Stomach (tissue), 9 donors: Measurements from ENCODE around the gene UTP11. TPM values are rescaled to one million over a fixed set of nuclear protein-coding genes. Genes with fewer than 3 reads are reported as not detected.
"Not testable (repeated sequence)": the region's sequence is repeated elsewhere in the genome, so short reads cannot be mapped to it uniquely, and the experiment has no call there.

Experiments
- DNase-seq, 2 donors: peaks; one replicate each; pipeline versions ENCODE4 v3.0.0 to v3.0.0-alpha.2; 2013 to 2019
- H3K27ac ChIP-seq, 5 donors: fragments of 200-600 bp in 4 of 5; sonication (generic) in 4 of 5; one replicate each; pipeline ENCODE4 v1.5.1; 2013 to 2019; ENCODE audit warnings: mild to moderate bottlenecking in 1 of 5, moderate library complexity in 1 of 5
- H3K27me3 ChIP-seq, 3 donors: fragments of 200-600 bp; sonication (generic); one replicate each; pipeline ENCODE4 v1.5.1; 2017 to 2019; ENCODE audit warnings: mixed run types in 1 of 3
- H3K36me3 ChIP-seq, 4 donors: fragments of 200-600 bp; sonication (generic); 1 replicate in 3 of 4; 2 replicates in 1 of 4; pipeline ENCODE4 v1.5.1; 2016 to 2019
- H3K4me1 ChIP-seq, 4 donors: fragments of 200-600 bp; sonication (generic); one replicate each; pipeline ENCODE4 v1.5.1; 2016 to 2019
- H3K4me3 ChIP-seq, 4 donors: fragments of 200-600 bp; sonication (generic) in 3 of 4; one replicate each; pipeline ENCODE4 v1.5.1; 2016 to 2019; ENCODE audit warnings: mild to moderate bottlenecking in 1 of 4
- H3K9me3 ChIP-seq, 4 donors: fragments of 200-600 bp; sonication (generic); one replicate each; pipeline ENCODE4 v1.5.1; 2016 to 2019
- CTCF ChIP-seq, 7 experiments: fragments of 450-650 bp in 4 of 7; fragments of 200-600 bp in 3 of 7; sonication (generic) in 3 of 7; IDR thresholded peaks; one replicate each; pipeline ENCODE4 v1.5.1; 2016 to 2019; ENCODE audit warnings: antibody characterized with exemption in 7 of 7, control low read depth in 2 of 7, mild to moderate bottlenecking in 1 of 7
- EP300 ChIP-seq: sonication (generic); formaldehyde crosslinking; IDR thresholded peaks from one replicate; pipeline ENCODE4 v1.6.1; 2017; ENCODE audit warnings: antibody characterized with exemption
- POLR2A ChIP-seq, 4 donors: fragments of 450-650 bp; IDR thresholded peaks; one replicate each; pipeline ENCODE4 v1.6.1; 2016; ENCODE audit warnings: antibody characterized with exemption in 4 of 4, control low read depth in 2 of 4, mild to moderate bottlenecking in 1 of 4, moderate library complexity in 1 of 4
- POLR2AphosphoS5 ChIP-seq, 3 donors: sonication (generic); formaldehyde crosslinking; IDR thresholded peaks; one replicate each; pipeline ENCODE4 v1.6.1; 2016; ENCODE audit warnings: antibody characterized with exemption in 3 of 3
- WGBS, 5 donors: extraction: QIAGEN DNeasy Blood & Tissue Kit in 3 of 5; methylation state at CpG; one replicate each; pipeline versions ENCODE4 v1.1.5 to v1.1.7; 2013 to 2018; 5-methylcytosine and 5-hydroxymethylcytosine counted together
- intact Hi-C: fragments of 100-400 bp; cut with DNase I; formaldehyde crosslinking; loops from one replicate; pipeline ENCODE4 v1.15.1; 2023; ENCODE audit warnings: low total_unique reads
- polyA plus RNA-seq, 3 donors: library from polyadenylated mRNA; stranded (reverse); fragments of 200-250 nt; gene quantifications; one replicate each; pipeline ENCODE4 v1.2.3, GENCODE V29; 2013
- total RNA-seq, 5 donors: library from RNA; depleted of rRNA; stranded (reverse); fragments of >200 nt; gene quantifications; one replicate each; pipeline versions ENCODE4 v1.1.0 to v1.2.3, GENCODE V29; 2014 to 2016
- donor health status: healthy with polysubstance abuse.
- donor health status: Bipolar disorder and iron deficiency.
- donor health status: healthy.

Gene UTP11
- total and polyA plus RNA-seq, 8 donors: 1.4 to 43.7 (median 20.9) TPM

DNA sequence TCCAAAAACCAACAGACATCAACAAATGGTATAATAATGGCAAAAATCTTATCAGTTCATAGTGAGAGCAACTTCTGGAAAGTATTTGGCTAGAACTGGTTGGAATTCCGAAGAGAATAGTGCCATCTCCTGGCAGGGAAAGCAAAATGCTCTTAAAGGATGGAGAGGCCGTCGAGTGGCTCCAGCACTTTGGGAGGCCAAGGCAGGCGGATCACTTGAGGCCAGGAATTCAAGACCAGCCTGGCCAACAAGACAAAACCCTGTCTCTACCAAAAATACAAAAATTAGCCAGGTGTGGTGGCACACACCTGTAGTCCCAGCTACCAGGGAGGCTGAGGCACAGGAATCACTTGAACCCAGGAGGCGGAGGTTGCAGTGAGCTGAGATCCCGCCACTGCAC, 37.5 kb upstream of the UTP11 start:
- intact Hi-C loops: loop anchor here (10.0 kb wide), 1 partner anchor 90 kb away; no protein-coding TSS in a partner anchor
- H3K4me1 ChIP-seq, H3K27ac ChIP-seq, H3K9me3 ChIP-seq, H3K27me3 ChIP-seq, H3K4me3 ChIP-seq: not testable (repeated sequence)
- DNase-seq: peak in 1 of 2 donors; percentile 67
- WGBS, 5 donors: 52 to 60% (median 54%) methylated on average over 6 of the region's 6 CpGs
- peaks cover 55 to 95% (median 89%) of the 10 kb centered on the region in 4 donors for H3K36me3 ChIP-seq
- TF ChIP-seq CTCF (IDR thresholded peaks at IDR 0.05) (peak in 3 of 7 experiments; percentile 39 to 64 (median 46)), POLR2AphosphoS5 (IDR thresholded peaks at IDR 0.05) (peak in 1 of 3 donors; percentile 20)

DNA sequence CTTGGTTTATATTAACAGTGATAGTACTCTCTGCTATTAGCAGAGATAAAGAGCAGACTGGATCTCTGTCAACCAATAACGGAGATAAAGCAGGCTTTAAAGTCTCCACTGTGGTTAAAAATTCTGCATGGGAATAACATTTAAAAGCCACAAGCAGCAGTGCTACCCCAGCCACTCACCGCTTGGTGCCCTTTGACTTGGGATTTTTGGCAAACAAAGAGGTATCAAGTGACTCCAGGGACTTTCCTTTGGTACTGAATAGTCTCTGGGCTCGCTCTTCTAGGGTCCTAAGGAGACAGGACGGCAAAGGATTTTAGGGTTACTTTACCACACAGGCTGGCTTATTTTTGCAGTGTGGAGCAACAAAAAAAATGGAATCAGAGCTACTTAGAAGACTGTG, 34.0 kb upstream of the UTP11 start:
- TF ChIP-seq POLR2AphosphoS5 (IDR thresholded peaks at IDR 0.05) (no peak), POLR2A (IDR thresholded peaks at IDR 0.05) (no peak), CTCF (IDR thresholded peaks at IDR 0.05) (no peak), EP300 (no peak)
- 83 to 91% (median 90%) methylated on average over 4 of the region's 4 CpGs for WGBS, 5 donors
- no peak overlapping the region for H3K27ac ChIP-seq
- peaks cover 85 to 100% (median 100%) of the 10 kb centered on the region in 4 donors for H3K36me3 ChIP-seq
- H3K4me1 ChIP-seq: no peaks in the 10 kb centered on the region
- H3K27me3 ChIP-seq: no peaks in the 10 kb centered on the region
- no peak for DNase-seq
- no peaks in the 10 kb centered on the region for H3K9me3 ChIP-seq
- intact Hi-C loops: loop anchor here (10.0 kb wide), 1 partner anchor 94 kb away; no protein-coding TSS in a partner anchor
- no peak overlapping the region for H3K4me3 ChIP-seq

- Histone ChIP-seq H3K9me3 (no peaks in the 10 kb centered on the region), H3K27me3 (no peaks in the 10 kb centered on the region), H3K4me1 (peaks cover 5 to 12% (median 9%) of the 10 kb centered on the region in 4 donors), H3K4me3 (no peak overlapping the region), H3K36me3 (peaks cover 87 to 95% (median 93%) of the 10 kb centered on the region in 4 donors), H3K27ac (no peak overlapping the region)
- DNase-seq: no peak
- 89 to 95% (median 93%) methylated on average over 2 of the region's 2 CpGs for WGBS, 5 donors
- TF ChIP-seq POLR2AphosphoS5 (IDR thresholded peaks at IDR 0.05) (no peak), EP300 (no peak)
- intact Hi-C loops: no loop called here
Measured at GRCh38 chr1:37983546-37983945, 29.0 kb upstream of the UTP11 start.

- Histone ChIP-seq H3K36me3 (peaks cover 47 to 54% (median 52%) of the 10 kb centered on the region in 4 donors), H3K4me3 (no peak overlapping the region), H3K4me1 (peaks cover 17 to 28% (median 21%) of the 10 kb centered on the region in 4 donors), H3K27me3 (no peaks in the 10 kb centered on the region), H3K27ac (no peak overlapping the region), H3K9me3 (no peaks in the 10 kb centered on the region)
- no peak for DNase-seq
- 30 to 46% (median 40%) methylated on average over 1 of the region's 1 CpG for WGBS, 5 donors
- intact Hi-C loops: no loop called here
- no peak for TF ChIP-seq EP300
- no peak for TF ChIP-seq CTCF (IDR thresholded peaks at IDR 0.05)
- no peak for TF ChIP-seq POLR2A (IDR thresholded peaks at IDR 0.05)
- no peak for TF ChIP-seq POLR2AphosphoS5 (IDR thresholded peaks at IDR 0.05)
Measured at GRCh38 chr1:37987679-37988078, 24.9 kb upstream of the UTP11 start.

DNA sequence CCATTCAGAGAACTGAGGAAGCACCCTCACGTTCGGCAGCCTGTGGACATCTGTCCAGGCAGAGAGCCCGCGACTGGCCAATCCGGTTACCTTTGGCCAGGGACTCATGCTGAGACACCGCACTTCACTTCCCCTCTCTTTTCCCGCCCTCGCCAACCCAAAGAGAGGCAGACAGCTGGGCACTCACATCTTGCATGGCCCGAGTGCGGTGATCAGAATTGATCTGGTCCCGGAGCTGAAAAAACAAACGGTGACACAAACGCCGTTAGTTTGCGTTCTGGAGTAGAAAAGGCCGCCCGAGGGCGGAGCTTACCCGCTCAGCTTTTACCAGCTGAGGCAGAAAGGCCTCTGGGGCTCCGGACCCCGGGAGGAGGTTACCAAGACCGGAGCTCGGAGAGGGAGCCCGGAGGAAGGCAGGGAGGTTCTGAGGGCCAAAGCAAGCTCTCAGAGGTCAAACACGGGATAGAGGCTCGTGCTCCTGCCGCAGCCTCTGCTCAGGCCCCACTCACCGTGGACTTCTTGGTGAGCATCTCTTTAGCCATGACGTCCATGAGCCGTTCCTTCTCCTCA, 23.1 kb upstream of the UTP11 start:
- Histone ChIP-seq H3K27me3 (no peaks in the 10 kb centered on the region), H3K9me3 (no peaks in the 10 kb centered on the region), H3K4me3 (peak overlapping the region; percentile 71 to 99 (median 88)), H3K36me3 (peaks cover 30 to 36% (median 34%) of the 10 kb centered on the region in 4 donors), H3K4me1 (peaks cover 17 to 29% (median 21%) of the 10 kb centered on the region in 4 donors), H3K27ac (peak overlapping the region; percentile 52 to 87 (median 77))
- intact Hi-C loops: no loop called here
- TF ChIP-seq POLR2A (IDR thresholded peaks at IDR 0.05) (no peak), CTCF (IDR thresholded peaks at IDR 0.05) (no peak), EP300 (no peak), POLR2AphosphoS5 (IDR thresholded peaks at IDR 0.05) (no peak)
- WGBS, 5 donors: 0 to 1% (median 1%) methylated on average over 25 to 30 of the region's 30 CpGs
- peak in 1 of 2 donors; percentile 57 for DNase-seq
